ENCODE measurements around the gene M1AP.

The M1AP gene

GRCh38 chr2:74593826-74594772 is 54.0 kb downstream of the M1AP start:
- no peak for DNase-seq (ENCODE audit: low spot score)

- no peak for DNase-seq (ENCODE audit: low spot score)
Measured at GRCh38 chr2:74588664-74589063, 59.5 kb downstream of the M1AP start.

GRCh38 chr2:74587664-74588277 is 60.4 kb downstream of the M1AP start:
- peak; percentile 79 for DNase-seq (ENCODE audit: low spot score)

GRCh38 chr2:74585406-74586185 is 62.5 kb downstream of the M1AP start:
- DNase-seq (ENCODE audit: low spot score), result no peak

- no peak for DNase-seq (ENCODE audit: low spot score)
Measured at GRCh38 chr2:74584088-74584645, 64.0 kb downstream of the M1AP start.

- peak; percentile 28 for DNase-seq (ENCODE audit: low spot score)
Measured at GRCh38 chr2:74583504-74583903, 64.6 kb downstream of the M1AP start.

GRCh38 chr2:74582184-74582583 is 65.9 kb downstream of the M1AP start:
- no peak for DNase-seq (ENCODE audit: low spot score)

GRCh38 chr2:74581463-74581862 is 66.7 kb downstream of the M1AP start:
- no peak for DNase-seq (ENCODE audit: low spot score)

- no peak for DNase-seq (ENCODE audit: low spot score)
Measured at GRCh38 chr2:74578408-74578807, 69.7 kb downstream of the M1AP start.

- no peak for DNase-seq (ENCODE audit: low spot score)
Measured at GRCh38 chr2:74577448-74577847, 70.7 kb downstream of the M1AP start.

- DNase-seq (ENCODE audit: low spot score), result no peak
Measured at GRCh38 chr2:74576863-74577229, 71.3 kb downstream of the M1AP start.

- DNase-seq (ENCODE audit: low spot score), result no peak
Measured at GRCh38 chr2:74576211-74576862, 71.8 kb downstream of the M1AP start.

- DNase-seq (ENCODE audit: low spot score), result no peak
Measured at GRCh38 chr2:74575320-74575719, 72.8 kb downstream of the M1AP start.

GRCh38 chr2:74573747-74574562 is 74.2 kb downstream of the M1AP start:
- DNase-seq (ENCODE audit: low spot score), result no peak

GRCh38 chr2:74572178-74572925 is 75.8 kb downstream of the M1AP start:
- DNase-seq (ENCODE audit: low spot score), result no peak

GRCh38 chr2:74571058-74571457 is 77.1 kb downstream of the M1AP start:
- no peak for DNase-seq (ENCODE audit: low spot score)

- DNase-seq (ENCODE audit: low spot score), result no peak
Measured at GRCh38 chr2:74569686-74570085, 78.4 kb downstream of the M1AP start.

GRCh38 chr2:74567881-74568280 is 80.2 kb downstream of the M1AP start:
- DNase-seq (ENCODE audit: low spot score), result no peak

GRCh38 chr2:74566754-74567085 is 81.4 kb downstream of the M1AP start:
- no peak for DNase-seq (ENCODE audit: low spot score)

- DNase-seq (ENCODE audit: low spot score), result no peak
Measured at GRCh38 chr2:74566076-74566753, 81.9 kb downstream of the M1AP start.

Data from iPS-NIHi11 (cell line).